IMR-90 (cell line): Measurements from ENCODE around the gene EGFL7. TPM values are rescaled to one million over a fixed set of nuclear protein-coding genes. Genes with fewer than 3 reads are reported as not detected.

Source experiments
- ATAC-seq: fragments of 200-7000 bp; cut with Tn5 transposase; 2 replicates; pipeline ENCODE4 v1.9.1; 2020; ENCODE audit warnings: low read depth, mild to moderate bottlenecking, moderate library complexity
- BruUV-seq: library from RNA; stranded (reverse); fragments of 400-500 nt; replicated peaks from 2 replicates; lab custom pipeline; 2021; lab: Mats Ljungman, UMichigan
- CTCF ChIA-PET: fragments of 300-600 bp; formaldehyde crosslinking; extraction: SDS; loops from one replicate; lab custom pipeline; 2021; ENCODE audit warnings: antibody characterized with exemption; lab: Yijun Ruan, JAX
- POLR2A ChIA-PET: fragments of 300-600 bp; sonication (Branson Sonifier 250); formaldehyde crosslinking; loops from one replicate; lab custom pipeline; 2022; ENCODE audit warnings: antibody characterized with exemption; ENCODE audit not compliant: unreplicated experiment; lab: Charles Lee
- DNase-seq: peaks from one replicate; pipeline ENCODE4 v3.0.0; 2013
- H2AFZ ChIP-seq: replicated peaks from 2 replicates; pipeline ENCODE3; 2013; ENCODE audit warnings: low read length, mild to moderate bottlenecking; ENCODE audit not compliant: poor library complexity
- H2AK5ac ChIP-seq: 2 replicates; pipeline ENCODE4 v1.6.1; 2013; ENCODE audit warnings: low read depth, low read length, inconsistent platforms
- H2AK9ac ChIP-seq: replicated peaks from 2 replicates; pipeline ENCODE3; 2013; ENCODE audit warnings: mild to moderate bottlenecking, low read depth, low read length, moderate library complexity; ENCODE audit not compliant: poor library complexity
- H2BK120ac ChIP-seq: 2 replicates; pipeline ENCODE4 v1.6.1; 2013; ENCODE audit warnings: low read depth, low read length, inconsistent platforms
- H2BK15ac ChIP-seq: 3 replicates; pipeline ENCODE4 v1.6.1; 2013; ENCODE audit warnings: low read depth, low read length, inconsistent platforms
- H2BK20ac ChIP-seq: 2 replicates; pipeline ENCODE4 v1.6.1; 2013; ENCODE audit warnings: low read depth, mild to moderate bottlenecking, inconsistent platforms, low read length, moderate library complexity
- H2BK5ac ChIP-seq: 2 replicates; pipeline ENCODE4 v1.6.1; 2013; ENCODE audit warnings: mild to moderate bottlenecking, low read depth, low read length, inconsistent platforms; ENCODE audit not compliant: poor library complexity, severe bottlenecking
- H3K14ac ChIP-seq: replicated peaks from 2 replicates; pipeline ENCODE4 v1.6.1; 2013; ENCODE audit warnings: low read depth, low read length, inconsistent platforms
- H3K18ac ChIP-seq: 2 replicates; pipeline ENCODE4 v1.6.1; 2013; ENCODE audit warnings: low read depth, low read length, control low read depth
- H3K23ac ChIP-seq: 2 replicates; pipeline ENCODE4 v1.6.1; 2013; ENCODE audit warnings: low read depth, low read length, inconsistent platforms
- H3K27ac ChIP-seq: 2 replicates; pipeline ENCODE4 v1.5.1; 2013; ENCODE audit warnings: mild to moderate bottlenecking, control low read depth, low read length; ENCODE audit not compliant: insufficient read depth
- H3K27me3 ChIP-seq: 2 replicates; pipeline ENCODE4 v1.6.1; 2013; ENCODE audit warnings: low read length; ENCODE audit not compliant: control insufficient read depth, insufficient read depth
- H3K36me3 ChIP-seq: 2 replicates; pipeline ENCODE4 v1.6.1; 2013; ENCODE audit warnings: low read length, mixed read lengths; ENCODE audit not compliant: control insufficient read depth, insufficient read depth
- H3K4ac ChIP-seq: 2 replicates; pipeline ENCODE4 v1.6.1; 2013; ENCODE audit warnings: low read depth, low read length, inconsistent platforms
- H3K4me1 ChIP-seq: 2 replicates; pipeline ENCODE4 v1.6.1; 2013; ENCODE audit warnings: low read length, mixed read lengths; ENCODE audit not compliant: control insufficient read depth, insufficient read depth
- H3K4me2 ChIP-seq: 2 replicates; pipeline ENCODE4 v1.6.1; 2013; ENCODE audit warnings: low read depth, mild to moderate bottlenecking, control low read depth, low read length, moderate library complexity
- H3K4me3 ChIP-seq: 2 replicates; pipeline ENCODE4 v1.5.1; 2013; ENCODE audit warnings: low read depth, mild to moderate bottlenecking, control low read depth, low read length, moderate library complexity; ENCODE audit not compliant: insufficient read depth
- H3K56ac ChIP-seq: 2 replicates; pipeline ENCODE4 v1.6.1; 2013; ENCODE audit warnings: low read length, inconsistent platforms; ENCODE audit not compliant: insufficient read depth; ENCODE audit errors: extremely low read depth
- H3K79me1 ChIP-seq, 2 experiments: 2 replicates each; pipeline ENCODE4 v1.6.1; 2013; ENCODE audit warnings: low read length in 2 of 2, inconsistent platforms in 1 of 2, low read depth in 1 of 2
- H3K9ac ChIP-seq: 2 replicates; pipeline ENCODE4 v1.6.1; 2013; ENCODE audit warnings: low read depth, low read length, control low read depth
- H3K9me1 ChIP-seq: 2 replicates; pipeline ENCODE4 v1.6.1; 2013; ENCODE audit warnings: low read length, inconsistent platforms; ENCODE audit not compliant: insufficient read depth
- H3K9me3 ChIP-seq: 2 replicates; pipeline ENCODE4 v1.6.1; 2013; ENCODE audit warnings: low read length; ENCODE audit not compliant: control insufficient read depth, insufficient read depth
- H4K20me1 ChIP-seq: 2 replicates; pipeline ENCODE4 v1.6.1; 2013; ENCODE audit warnings: low read length, inconsistent platforms; ENCODE audit not compliant: insufficient read depth
- H4K5ac ChIP-seq: 2 replicates; pipeline ENCODE4 v1.6.1; 2013; ENCODE audit warnings: mild to moderate bottlenecking, low read depth, low read length, control low read depth
- H4K8ac ChIP-seq, 2 experiments: 2 replicates each; pipeline ENCODE4 v1.6.1; 2013; ENCODE audit warnings: low read depth in 2 of 2, low read length in 2 of 2, control low read depth in 1 of 2, inconsistent platforms in 1 of 2
- H4K91ac ChIP-seq: 2 replicates; pipeline ENCODE4 v1.6.1; 2013; ENCODE audit warnings: low read depth, low read length, inconsistent platforms; ENCODE audit not compliant: insufficient read depth
- CEBPB ChIP-seq: IDR thresholded peaks from 2 replicates; pipeline ENCODE4 v1.6.1; 2012; ENCODE audit warnings: low read depth, low read length, improper control_type of control experiment
- CTCF ChIP-seq: conservative IDR thresholded peaks from 2 replicates; pipeline ENCODE4 v1.5.1; 2012; ENCODE audit warnings: mild to moderate bottlenecking, low read depth, low read length, improper control_type of control experiment
- FOS ChIP-seq: fragments of 150-350 bp; IDR thresholded peaks from 2 replicates; pipeline ENCODE4 v1.6.1; 2016; ENCODE audit warnings: low read depth, low read length
- MAFK ChIP-seq: IDR thresholded peaks from 2 replicates; pipeline ENCODE4 v1.6.1; 2012; ENCODE audit warnings: low read depth, low read length, improper control_type of control experiment
- NFE2L2 ChIP-seq: fragments of 150-350 bp; IDR thresholded peaks from 2 replicates; pipeline ENCODE4 v1.6.1; 2016; ENCODE audit warnings: low read depth, mild to moderate bottlenecking, low read length
- POLR2A ChIP-seq: IDR thresholded peaks from 2 replicates; pipeline ENCODE4 v1.6.1; 2012; ENCODE audit warnings: mild to moderate bottlenecking, low read depth, low read length
- RAD21 ChIP-seq: IDR thresholded peaks from 2 replicates; pipeline ENCODE4 v1.6.1; 2012; ENCODE audit warnings: low read length, improper control_type of control experiment
- RCOR1 ChIP-seq: IDR thresholded peaks from 2 replicates; pipeline ENCODE4 v1.6.1; 2012; ENCODE audit warnings: mild to moderate bottlenecking, low read length, improper control_type of control experiment; ENCODE audit not compliant: insufficient replicate concordance
- SMC3 ChIP-seq: fragments of 150-350 bp; IDR thresholded peaks from 2 replicates; pipeline ENCODE4 v1.6.1; 2016; ENCODE audit warnings: low read depth, mild to moderate bottlenecking, antibody characterized with exemption, low read length, moderate library complexity
- WGBS, 2 experiments: methylation state at CpG; one replicate each; pipeline versions ENCODE4 v1.1.5 to v1.1.7; 2013; ENCODE audit warnings: missing lambda C conversion rate in 2 of 2; ENCODE audit not compliant: insufficient read length in 1 of 2; ENCODE audit errors: extremely low coverage in 2 of 2; 5-methylcytosine and 5-hydroxymethylcytosine counted together
- dilution Hi-C: fragments of 300-500 bp; cut with HindIII; formaldehyde crosslinking; loops from one replicate; pipeline ENCODE4 v1.14.3; 2018; ENCODE audit warnings: low sequenced_read_pairs; ENCODE audit not compliant: unreplicated experiment
- in situ Hi-C: fragments of 300-500 bp; cut with MboI; formaldehyde crosslinking; loops from 3 replicates; pipeline ENCODE4 v1.14.3; 2019; ENCODE audit warnings: low sequenced_read_pairs, inconsistent platforms, mixed read lengths
- intact Hi-C: fragments of 100-400 bp; cut with micrococcal nuclease; formaldehyde crosslinking; loops from 2 replicates; pipeline ENCODE4 v1.10.0; 2022
- polyA plus RNA-seq, 3 experiments: library from polyadenylated mRNA; depleted of rRNA; stranded (reverse); fragments of >200 nt; gene quantifications; 2 replicates each; pipeline ENCODE4 v1.2.3, GENCODE V29; 2012; ENCODE audit warnings: low replicate concordance in 1 of 3
- total RNA-seq: library from RNA; depleted of rRNA; stranded (reverse); fragments of >200 nt; gene quantifications from 2 replicates; pipeline ENCODE4 v1.2.3, GENCODE V29; 2012
- TF ChIP-seq, protein P1 (sequence below): fragments of 150-350 bp; IDR thresholded peaks from 2 replicates; pipeline ENCODE4 v1.6.1; 2017; ENCODE audit warnings: mild to moderate bottlenecking, antibody characterized with exemption, low read length, low read depth

Gene EGFL7
- total and polyA plus RNA-seq, 2 of the 4 experiments (the other 2 are of a cell fraction), result 2.2 to 10.4 TPM

- Histone ChIP-seq H3K14ac (no peak overlapping the region), H4K8ac (peak overlapping the region in 1 of 2 experiments; percentile 32; a peak in 2 of 4 replicates), H3K4ac (peak overlapping the region; percentile 43), H4K91ac (no peak overlapping the region; the same call in 1 of the 2 replicates), H3K9me3 (no peaks in the 10 kb centered on the region), H3K4me1 (peaks cover 4% of the 10 kb centered on the region), H3K36me3 (no peaks in the 10 kb centered on the region), H3K4me3 (peak overlapping the region; percentile 88), H2BK15ac (no peak overlapping the region), H3K9ac (peak overlapping the region; percentile 96), H2AK5ac (no peak overlapping the region), H2AK9ac (peak overlapping the region; percentile 97), H3K27me3 (no peaks in the 10 kb centered on the region; the same call in 1 of the 2 replicates), H2BK120ac (no peak overlapping the region), H2BK20ac (no peak overlapping the region), H3K4me2 (peak overlapping the region; percentile 84), H2BK5ac (no peak overlapping the region), H3K9me1 (no peaks in the 10 kb centered on the region), H3K18ac (peak overlapping the region; percentile 10; the same call in 1 of the 2 replicates), H4K5ac (peak overlapping the region; percentile 40), H2AFZ (peak overlapping the region; percentile 94), H3K23ac (no peak overlapping the region), H4K20me1 (peaks cover 16% of the 10 kb centered on the region; the same call in 1 of the 2 replicates), H3K79me1 (peaks cover 18 to 36% of the 10 kb centered on the region in 2 experiments), H3K27ac (peak overlapping the region; percentile 13; the same call in 1 of the 2 replicates), H3K56ac (0 out of 2 replicates have a peak overlapping the region, but pooled peaks have one; percentile 3)
- ATAC-seq, result peak; percentile 2; the same call in 1 of the 2 replicates
- TF ChIP-seq RCOR1 (no peak), CEBPB (no peak), NFE2L2 (no peak), MAFK (no peak), RAD21 (no peak), SMC3 (no peak), CTCF (no peak), POLR2A (no peak), FOS (no peak)
- TF ChIP-seq, protein P1, sequence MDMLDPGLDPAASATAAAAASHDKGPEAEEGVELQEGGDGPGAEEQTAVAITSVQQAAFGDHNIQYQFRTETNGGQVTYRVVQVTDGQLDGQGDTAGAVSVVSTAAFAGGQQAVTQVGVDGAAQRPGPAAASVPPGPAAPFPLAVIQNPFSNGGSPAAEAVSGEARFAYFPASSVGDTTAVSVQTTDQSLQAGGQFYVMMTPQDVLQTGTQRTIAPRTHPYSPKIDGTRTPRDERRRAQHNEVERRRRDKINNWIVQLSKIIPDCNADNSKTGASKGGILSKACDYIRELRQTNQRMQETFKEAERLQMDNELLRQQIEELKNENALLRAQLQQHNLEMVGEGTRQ, result no peak
- dilution Hi-C loops, result no loop called here
- no TSS peak for BruUV-seq
- CTCF ChIA-PET, result no interaction called here
- in situ Hi-C loops, result no loop called here
- 0% methylated on average over 11 of the region's 20 CpGs; no CpG with 5 or more reads in 1 of the 2 experiments for WGBS, 2 experiments
- DNase-seq, result no peak
- POLR2A ChIA-PET, result no interaction called here
- intact Hi-C loops, result no loop called here
These were observed 23.7 kb downstream of the EGFL7 start for GRCh38 chr9:136686534-136686793.
